Loucy (cell line): ENCODE measurements around the gene FIGN.

ENCODE experiments used
- CTCF ChIP-seq: fragments of 200-600 bp; sonication (generic); conservative IDR thresholded peaks from 2 replicates; pipeline ENCODE4 v1.5.1; 2014; ENCODE audit warnings: mild to moderate bottlenecking, antibody characterized with exemption, low read length
- EZH2phosphoT487 ChIP-seq: fragments of 200-600 bp; IDR thresholded peaks from 2 replicates; pipeline ENCODE4 v1.6.1; 2018; ENCODE audit warnings: antibody characterized with exemption, mild to moderate bottlenecking, moderate library complexity, borderline replicate concordance

GRCh38 chr2:163717515-163717914 is 18.3 kb downstream of the FIGN start:
- TF ChIP-seq CTCF, result no peak
- TF ChIP-seq EZH2phosphoT487, result no peak
